ENCODE measurements around the gene PET100.

Gene PET100

GRCh38 chr19:7632340-7633203, 3.0 kb downstream of the PET100 start:
- Histone ChIP-seq H3K27me3 (ENCODE audit: control insufficient read depth, low read length) (no peaks in the 10 kb centered on the region), H3K4me2 (ENCODE audit: low read length) (no peak overlapping the region), H3K27ac (ENCODE audit: low read depth, low read length) (no peak overlapping the region), H3K4me1 (ENCODE audit: control insufficient read depth, low read length) (peaks cover 39% of the 10 kb centered on the region), H3K36me3 (ENCODE audit: control insufficient read depth, low read length) (peaks cover 3% of the 10 kb centered on the region), H3K79me2 (ENCODE audit: control insufficient read depth, low read length) (peaks cover 48% of the 10 kb centered on the region), H3K9me3 (ENCODE audit: control insufficient read depth, insufficient read depth, low read length) (no peaks in the 10 kb centered on the region), H3K4me3 (ENCODE audit: low read length) (no peak overlapping the region), H4K20me1 (ENCODE audit: control insufficient read depth, insufficient read depth, low read depth, low read length) (no peaks in the 10 kb centered on the region), H3F3A (ENCODE audit: control insufficient read depth, insufficient read depth) (no peaks in the 10 kb centered on the region), H3K9me2 (replicated peaks; ENCODE audit: control insufficient read depth, low read length) (no peaks in the 10 kb centered on the region)
- no peak for TF ChIP-seq EZH2phosphoT487 (IDR thresholded peaks at IDR 0.05; ENCODE audit: borderline replicate concordance, low read length)
- TF ChIP-seq, protein P1, sequence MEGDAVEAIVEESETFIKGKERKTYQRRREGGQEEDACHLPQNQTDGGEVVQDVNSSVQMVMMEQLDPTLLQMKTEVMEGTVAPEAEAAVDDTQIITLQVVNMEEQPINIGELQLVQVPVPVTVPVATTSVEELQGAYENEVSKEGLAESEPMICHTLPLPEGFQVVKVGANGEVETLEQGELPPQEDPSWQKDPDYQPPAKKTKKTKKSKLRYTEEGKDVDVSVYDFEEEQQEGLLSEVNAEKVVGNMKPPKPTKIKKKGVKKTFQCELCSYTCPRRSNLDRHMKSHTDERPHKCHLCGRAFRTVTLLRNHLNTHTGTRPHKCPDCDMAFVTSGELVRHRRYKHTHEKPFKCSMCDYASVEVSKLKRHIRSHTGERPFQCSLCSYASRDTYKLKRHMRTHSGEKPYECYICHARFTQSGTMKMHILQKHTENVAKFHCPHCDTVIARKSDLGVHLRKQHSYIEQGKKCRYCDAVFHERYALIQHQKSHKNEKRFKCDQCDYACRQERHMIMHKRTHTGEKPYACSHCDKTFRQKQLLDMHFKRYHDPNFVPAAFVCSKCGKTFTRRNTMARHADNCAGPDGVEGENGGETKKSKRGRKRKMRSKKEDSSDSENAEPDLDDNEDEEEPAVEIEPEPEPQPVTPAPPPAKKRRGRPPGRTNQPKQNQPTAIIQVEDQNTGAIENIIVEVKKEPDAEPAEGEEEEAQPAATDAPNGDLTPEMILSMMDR (IDR thresholded peaks at IDR 0.05; ENCODE audit: low read depth, low read length, poor library complexity, severe bottlenecking) = no peak

GRCh38 chr19:7633698-7634097, 4.1 kb downstream of the PET100 start, which contains the start of gene PCP2:
TSS of gene PCP2 (minus strand) at chr19:7633719. CDS start at chr19:7633457, 262 bp downstream.
- TF ChIP-seq EZH2phosphoT487 (IDR thresholded peaks at IDR 0.05; ENCODE audit: borderline replicate concordance, low read length) = no peak
- TF ChIP-seq, protein P1 (IDR thresholded peaks at IDR 0.05; ENCODE audit: low read depth, low read length, poor library complexity, severe bottlenecking) = no peak
- H3K4me3 ChIP-seq (ENCODE audit: low read length) = no peak within 1 kb of the TSS
- no peak within 1 kb of the TSS for H3K4me2 ChIP-seq (ENCODE audit: low read length)
- peaks cover 33% of the 10 kb centered on the region for H3K4me1 ChIP-seq (ENCODE audit: control insufficient read depth, low read length)
- H3K36me3 ChIP-seq (ENCODE audit: control insufficient read depth, low read length) = no peaks in the 10 kb centered on the region; the same call in 1 of the 2 replicates
- H3K27me3 ChIP-seq (ENCODE audit: control insufficient read depth, low read length) = no peaks in the 10 kb centered on the region
- no peaks in the 10 kb centered on the region for H3K9me2 ChIP-seq (replicated peaks; ENCODE audit: control insufficient read depth, low read length)
- no peaks in the 10 kb centered on the region for H4K20me1 ChIP-seq (ENCODE audit: control insufficient read depth, insufficient read depth, low read depth, low read length)
- no peaks in the 10 kb centered on the region for H3K9me3 ChIP-seq (ENCODE audit: control insufficient read depth, insufficient read depth, low read length)
- no peaks in the 10 kb centered on the region for H3F3A ChIP-seq (ENCODE audit: control insufficient read depth, insufficient read depth)
- H3K79me2 ChIP-seq (ENCODE audit: control insufficient read depth, low read length) = peaks cover 45% of the 10 kb centered on the region
- no peak within 1 kb of the TSS for H3K27ac ChIP-seq (ENCODE audit: low read depth, low read length)

DNA sequence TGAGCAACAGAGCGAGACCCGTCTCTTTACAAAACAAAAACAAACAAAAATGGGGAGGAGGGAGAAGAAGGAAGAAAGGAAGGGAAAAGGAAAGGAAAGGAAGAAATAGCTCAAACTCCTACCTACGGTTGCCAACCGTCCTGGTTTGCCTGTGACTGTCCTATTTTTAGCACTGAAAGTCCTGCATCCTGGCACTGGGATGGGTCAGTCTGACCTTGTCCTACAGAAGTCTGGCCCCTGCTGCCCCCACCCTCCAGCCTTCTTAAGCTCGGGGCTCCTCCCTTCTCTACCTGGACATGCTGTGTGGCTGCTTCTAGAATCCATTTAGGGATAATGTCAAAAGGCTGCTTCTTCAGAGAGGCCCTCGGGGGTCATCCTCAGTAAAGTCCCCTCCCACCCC, 6.1 kb downstream of the PET100 start:
- no peak overlapping the region for H3K27ac ChIP-seq (ENCODE audit: low read depth, low read length)
- H3K9me2 ChIP-seq (replicated peaks; ENCODE audit: control insufficient read depth, low read length) = no peaks in the 10 kb centered on the region
- H4K20me1 ChIP-seq (ENCODE audit: control insufficient read depth, insufficient read depth, low read depth, low read length) = no peaks in the 10 kb centered on the region
- peaks cover 6% of the 10 kb centered on the region; the same call in 1 of the 2 replicates for H3F3A ChIP-seq (ENCODE audit: control insufficient read depth, insufficient read depth)
- peaks cover 30% of the 10 kb centered on the region for H3K79me2 ChIP-seq (ENCODE audit: control insufficient read depth, low read length)
- peaks cover 27% of the 10 kb centered on the region for H3K4me1 ChIP-seq (ENCODE audit: control insufficient read depth, low read length)
- no peak overlapping the region for H3K4me3 ChIP-seq (ENCODE audit: low read length)
- peaks cover 5% of the 10 kb centered on the region; the same call in 1 of the 2 replicates for H3K9me3 ChIP-seq (ENCODE audit: control insufficient read depth, insufficient read depth, low read length)
- no peaks in the 10 kb centered on the region for H3K27me3 ChIP-seq (ENCODE audit: control insufficient read depth, low read length)
- H3K4me2 ChIP-seq (ENCODE audit: low read length) = no peak overlapping the region
- H3K36me3 ChIP-seq (ENCODE audit: control insufficient read depth, low read length) = peaks cover 10% of the 10 kb centered on the region; the same call in 1 of the 2 replicates
- no peak for TF ChIP-seq EZH2phosphoT487 (IDR thresholded peaks at IDR 0.05; ENCODE audit: borderline replicate concordance, low read length)
- TF ChIP-seq, protein P1 (IDR thresholded peaks at IDR 0.05; ENCODE audit: low read depth, low read length, poor library complexity, severe bottlenecking) = no peak
